T-cell (primary cell): ENCODE data around the gene PROX1. TPM values are rescaled to one million over a fixed set of nuclear protein-coding genes. Genes with fewer than 3 reads are reported as not detected.

Experiments used
- ATAC-seq, 4 experiments: fragments of 200-7000 bp in 3 of 4; fragments of 150-1000 bp in 1 of 4; cut with Tn5 transposase; replicated peaks in 1 of 4; 1 replicate in 3 of 4; 2 replicates in 1 of 4; pipeline ENCODE4 v1.10.0; 2021; ENCODE audit warnings: moderate library complexity in 3 of 4, mild to moderate bottlenecking in 2 of 4, moderate number of reproducible peaks in 1 of 4
- CTCF ChIA-PET, 2 donors: fragments of 300-600 bp; sonication (Branson Sonifier 250); formaldehyde crosslinking; loops; one replicate each; lab custom pipeline; 2022; ENCODE audit warnings: antibody characterized with exemption in 2 of 2; lab: Charles Lee
- POLR2A ChIA-PET, 2 donors: fragments of 300-600 bp; sonication (Branson Sonifier 250); formaldehyde crosslinking; loops; one replicate each; lab custom pipeline; 2022; ENCODE audit warnings: antibody characterized with exemption in 2 of 2; lab: Charles Lee
- DNase-seq, 35 experiments: peaks; one replicate each; pipeline versions ENCODE4 v3.0.0 to v3.0.0-alpha.2; 2013 to 2023
- H3K27ac ChIP-seq: one replicate; pipeline ENCODE4 v1.5.1; 2013; ENCODE audit warnings: low read length
- H3K27me3 ChIP-seq, 2 experiments: replicated peaks in 1 of 2; 1 replicate in 1 of 2; 2 replicates in 1 of 2; pipeline versions ENCODE4 v1.6.1 to v1.7.0; 2013; ENCODE audit warnings: low read length in 1 of 2, mixed read lengths in 1 of 2; ENCODE audit not compliant: control insufficient read depth in 2 of 2, insufficient read depth in 2 of 2; ENCODE audit errors: extremely low read depth in 1 of 2
- H3K36me3 ChIP-seq, 2 donors: 1 replicate in 1 of 2; 2 replicates in 1 of 2; pipeline versions ENCODE4 v1.6.1 to v1.7.0; 2013; ENCODE audit warnings: low read length in 1 of 2; ENCODE audit not compliant: control insufficient read depth in 2 of 2, insufficient read depth in 1 of 2; ENCODE audit errors: extremely low read depth in 1 of 2
- H3K4me1 ChIP-seq, 2 experiments: 1 replicate in 1 of 2; 2 replicates in 1 of 2; pipeline versions ENCODE4 v1.6.1 to v1.7.0; 2013; ENCODE audit warnings: low read length in 2 of 2, mixed read lengths in 1 of 2; ENCODE audit not compliant: insufficient read depth in 2 of 2, control insufficient read depth in 1 of 2; ENCODE audit errors: extremely low read depth in 1 of 2
- H3K4me3 ChIP-seq, 2 donors: 1 replicate in 1 of 2; 2 replicates in 1 of 2; pipeline versions ENCODE4 v1.5.1 to v1.7.0; 2013; ENCODE audit warnings: mild to moderate bottlenecking in 2 of 2, low read length in 1 of 2, moderate library complexity in 1 of 2; ENCODE audit not compliant: control insufficient read depth in 1 of 2; ENCODE audit errors: extremely low read depth in 1 of 2
- H3K9me3 ChIP-seq: 2 replicates; pipeline ENCODE4 v1.7.0; 2013
- H3K27ac Mint-ChIP-seq, 2 donors: one replicate each; pipeline ENCODE4 v1.8.0; 2020 to 2021; ENCODE audit warnings: mild to moderate bottlenecking in 2 of 2, mixed read lengths in 2 of 2
- H3K27me3 Mint-ChIP-seq, 2 donors: one replicate each; pipeline ENCODE4 v1.8.0; 2021 to 2022; ENCODE audit warnings: mixed read lengths in 2 of 2
- H3K36me3 Mint-ChIP-seq: one replicate; pipeline ENCODE4 v1.8.0; 2021; ENCODE audit warnings: mixed read lengths
- H3K4me1 Mint-ChIP-seq, 3 donors: one replicate each; pipeline ENCODE4 v1.8.0; 2020 to 2022; ENCODE audit warnings: mixed read lengths in 3 of 3, mild to moderate bottlenecking in 1 of 3
- H3K4me3 Mint-ChIP-seq, 3 donors: one replicate each; pipeline ENCODE4 v1.8.0; 2020 to 2022; ENCODE audit warnings: mild to moderate bottlenecking in 3 of 3, mixed read lengths in 3 of 3, moderate library complexity in 3 of 3
- H3K9me3 Mint-ChIP-seq, 3 donors: one replicate each; pipeline ENCODE4 v1.8.0; 2020 to 2022; ENCODE audit warnings: mixed read lengths in 3 of 3
- WGBS: methylation state at CpG from one replicate; pipeline ENCODE4 v1.1.5; 2013; ENCODE audit warnings: missing lambda C conversion rate; ENCODE audit not compliant: insufficient coverage; 5-methylcytosine and 5-hydroxymethylcytosine counted together
- total RNA-seq, 35 experiments: library from RNA in 6 of 35; stranded (reverse) in 6 of 35; fragments of 120-200 nt in 1 of 35; gene quantifications; one replicate each; pipeline versions ENCODE4 v1.2.1 to v1.2.4 and lab custom pipeline; 2013 to 2026

The PROX1 gene
- total RNA-seq, 5 donors from 2014 or later (not counting 1 experiment from before 2014, with no cell fraction given): 0.22 to 0.75 (median 0.29) TPM; not detected in 1

DNA sequence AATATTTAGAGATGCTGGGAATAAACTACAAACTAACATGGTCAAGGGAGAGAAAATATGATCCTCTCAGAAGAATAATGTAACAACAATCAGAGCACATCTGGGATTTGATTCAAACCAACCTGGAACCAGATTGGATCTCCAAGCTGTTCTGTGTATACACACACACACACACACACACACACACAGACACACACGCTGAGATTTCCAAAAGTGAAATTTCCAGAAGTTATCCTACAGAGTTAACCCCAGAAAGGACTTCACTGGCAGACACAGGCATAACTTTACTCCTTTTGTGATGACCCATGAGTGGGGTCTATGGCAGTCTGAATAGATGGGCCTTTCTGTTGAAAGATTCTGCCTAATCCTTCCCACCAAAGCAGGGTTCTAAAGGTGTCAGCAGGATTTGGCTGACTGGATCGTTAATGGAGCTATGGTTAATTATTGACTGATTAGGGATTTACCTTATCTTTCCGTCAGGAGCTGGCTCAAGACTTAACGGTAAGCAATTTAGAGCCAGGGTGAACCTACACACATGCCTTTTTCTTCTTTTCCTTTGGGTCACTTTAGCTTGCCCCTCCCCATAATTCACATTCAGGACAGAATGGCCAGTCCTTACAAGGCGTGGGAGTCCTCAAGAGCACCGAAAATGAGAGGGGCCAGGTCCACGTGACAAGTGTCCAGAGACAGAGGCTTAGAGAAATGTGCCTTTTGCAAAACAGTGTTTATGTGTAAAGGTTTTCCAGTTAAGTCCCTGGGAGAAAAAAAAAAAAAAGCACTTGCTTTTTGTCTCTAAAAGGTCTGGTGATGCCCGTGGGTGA is 10.9 kb upstream of the PROX1 start:
- Mint-ChIP-seq H3K4me3 (no peak overlapping the region), H3K4me1 (peaks cover 9 to 16% (median 11%) of the 10 kb centered on the region in 3 donors), H3K27ac (no peak overlapping the region), H3K36me3 (no peaks in the 10 kb centered on the region), H3K27me3 (peaks cover 52 to 54% of the 10 kb centered on the region in 2 donors), H3K9me3 (no peaks in the 10 kb centered on the region)
- Histone ChIP-seq H3K4me3 (no peak overlapping the region), H3K9me3 (no peaks in the 10 kb centered on the region), H3K36me3 (no peaks in the 10 kb centered on the region), H3K27me3 (peaks cover 19 to 34% of the 10 kb centered on the region in 2 experiments), H3K27ac (no peak overlapping the region), H3K4me1 (peaks cover 0 to 6% of the 10 kb centered on the region in 2 experiments)
- DNase-seq (no peak), ATAC-seq (no peak)
- ChIA-PET POLR2A (no interaction called here), CTCF (no interaction called here)
- 42% methylated on average over 3 of the region's 8 CpGs for WGBS

- Mint-ChIP-seq H3K4me1 (peaks cover 15 to 21% (median 15%) of the 10 kb centered on the region in 3 donors), H3K27ac (no peak overlapping the region), H3K36me3 (no peaks in the 10 kb centered on the region), H3K27me3 (peaks cover 56 to 57% of the 10 kb centered on the region in 2 donors), H3K4me3 (no peak overlapping the region), H3K9me3 (no peaks in the 10 kb centered on the region)
- no peak for ATAC-seq
- WGBS: 20% methylated on average over 3 of the region's 7 CpGs
- peaks cover 0 to 8% of the 10 kb centered on the region in 2 experiments for H3K4me1 ChIP-seq
- DNase-seq: no peak
- CTCF ChIA-PET: no interaction called here
- POLR2A ChIA-PET: no interaction called here
- H3K36me3 ChIP-seq: no peaks in the 10 kb centered on the region
- no peaks in the 10 kb centered on the region for H3K9me3 ChIP-seq
- H3K27ac ChIP-seq: no peak overlapping the region
- H3K4me3 ChIP-seq: no peak overlapping the region
- peaks cover 19 to 37% of the 10 kb centered on the region in 2 experiments for H3K27me3 ChIP-seq
Observed at GRCh38 chr1:213977486-213977842, 10.3 kb upstream of the PROX1 start.

GRCh38 chr1:213977909-213978308 is 9.9 kb upstream of the PROX1 start:
- no peak overlapping the region for H3K4me3 ChIP-seq
- Mint-ChIP-seq H3K27me3 (peaks cover 56 to 58% of the 10 kb centered on the region in 2 donors), H3K9me3 (no peaks in the 10 kb centered on the region), H3K36me3 (no peaks in the 10 kb centered on the region), H3K4me1 (peaks cover 15 to 21% (median 15%) of the 10 kb centered on the region in 3 donors), H3K4me3 (no peak overlapping the region), H3K27ac (no peak overlapping the region)
- WGBS: no CpG with 5 or more reads among the region's 3 CpGs
- peaks cover 0 to 9% of the 10 kb centered on the region in 2 experiments for H3K4me1 ChIP-seq
- ChIA-PET POLR2A (no interaction called here), CTCF (no interaction called here)
- no peak overlapping the region for H3K27ac ChIP-seq
- no peaks in the 10 kb centered on the region for H3K36me3 ChIP-seq
- H3K27me3 ChIP-seq: peaks cover 19 to 41% of the 10 kb centered on the region in 2 experiments
- ATAC-seq (no peak), DNase-seq (no peak)
- no peaks in the 10 kb centered on the region for H3K9me3 ChIP-seq

GRCh38 chr1:213979751-213980586 is 7.8 kb upstream of the PROX1 start:
- peaks cover 16 to 60% of the 10 kb centered on the region in 2 experiments for H3K27me3 ChIP-seq
- no peaks in the 10 kb centered on the region for H3K9me3 Mint-ChIP-seq
- peak overlapping the region in 1 of 3 donors; percentile 23 for H3K4me3 Mint-ChIP-seq

DNA sequence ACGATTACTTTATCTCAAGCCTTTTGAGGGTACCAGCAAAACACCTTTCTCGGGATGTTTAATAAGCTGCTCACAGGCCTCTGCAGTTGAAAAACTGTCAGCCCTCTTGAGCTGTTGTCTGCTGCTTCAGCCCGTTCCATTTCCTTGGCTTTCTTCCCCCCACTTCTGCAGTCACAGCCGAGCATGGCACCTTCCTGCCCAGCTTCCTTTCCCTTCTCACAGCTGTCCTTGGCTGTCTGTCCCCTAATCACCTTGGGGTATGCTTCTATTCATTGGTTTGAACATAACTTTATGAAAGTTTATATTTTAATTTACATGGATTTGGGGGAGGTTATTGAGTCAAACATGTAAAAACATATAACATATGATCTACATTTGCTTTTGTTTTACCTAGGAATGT is 6.9 kb upstream of the PROX1 start:
- DNase-seq (no peak), ATAC-seq (no peak)
- Mint-ChIP-seq H3K9me3 (peaks cover 0 to 2% (median 0%) of the 10 kb centered on the region in 3 donors), H3K4me1 (peaks cover 26 to 31% (median 31%) of the 10 kb centered on the region in 3 donors), H3K4me3 (peak overlapping the region in 1 of 3 donors; percentile 24), H3K27ac (no peak overlapping the region), H3K36me3 (no peaks in the 10 kb centered on the region), H3K27me3 (peaks cover 71 to 81% of the 10 kb centered on the region in 2 donors)
- Histone ChIP-seq H3K27ac (no peak overlapping the region), H3K27me3 (peaks cover 16 to 70% of the 10 kb centered on the region in 2 experiments), H3K36me3 (no peaks in the 10 kb centered on the region), H3K9me3 (no peaks in the 10 kb centered on the region), H3K4me3 (no peak overlapping the region), H3K4me1 (peaks cover 3 to 34% of the 10 kb centered on the region in 2 experiments)
- WGBS: 23% methylated on average over 3 of the region's 4 CpGs
- ChIA-PET CTCF (interaction anchor here (0.6 to 0.7 kb wide), 6 partner anchors 14 to 622 kb away, joined by 3 to 12 read pairs (median 6); partner anchors contain the start of gene CENPF (in 1 of the 2)), POLR2A (no interaction called here)

More at GRCh38 chr1:213979751-213980586, 7.8 kb upstream of the PROX1 start:
- no peak overlapping the region for H3K27ac ChIP-seq
- WGBS: 6% methylated on average over 37 of the region's 48 CpGs
- peaks cover 3 to 25% of the 10 kb centered on the region in 2 experiments for H3K4me1 ChIP-seq
- no peak overlapping the region for H3K4me3 ChIP-seq
- Mint-ChIP-seq H3K27me3 (peaks cover 73 to 77% of the 10 kb centered on the region in 2 donors), H3K4me1 (peaks cover 21 to 28% (median 26%) of the 10 kb centered on the region in 3 donors), H3K36me3 (no peaks in the 10 kb centered on the region), H3K27ac (no peak overlapping the region)
- ATAC-seq: peak in 1 of 4 experiments; percentile 13
- H3K9me3 ChIP-seq: no peaks in the 10 kb centered on the region
- DNase-seq: no peak
- H3K36me3 ChIP-seq: no peaks in the 10 kb centered on the region
- POLR2A ChIA-PET: no interaction called here
- CTCF ChIA-PET: interaction anchor here (0.6 kb wide), 5 partner anchors 15 to 623 kb away, joined by 3 to 12 read pairs (median 5); partner anchors contain the start of gene CENPF (in 1 of the 2)

DNA sequence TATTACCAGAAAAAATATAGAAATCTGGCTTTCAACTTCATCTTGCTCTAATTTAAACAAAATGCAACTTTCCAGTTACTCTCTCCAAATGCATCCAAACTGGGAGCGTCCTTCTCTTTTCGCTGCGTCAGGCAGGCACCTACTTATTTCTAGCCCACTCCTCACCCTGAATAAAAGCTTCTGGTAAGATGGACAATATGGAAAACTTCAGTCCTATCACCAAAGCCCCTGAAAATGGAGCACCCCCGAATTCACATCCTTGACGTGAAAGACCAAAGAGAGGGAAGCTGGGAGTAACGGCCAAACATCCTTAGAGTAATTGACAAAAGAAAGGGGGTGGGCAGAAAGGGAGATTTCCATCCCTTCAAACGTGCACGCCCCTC is 5.5 kb upstream of the PROX1 start:
- ChIA-PET POLR2A (no interaction called here), CTCF (interaction anchor here in 1 of 2 donors (0.6 kb wide), 1 partner anchor 311 kb away, joined by 3 read pairs; no protein-coding TSS in a partner anchor)
- peaks cover 0 to 6% (median 0%) of the 10 kb centered on the region in 3 donors for H3K9me3 Mint-ChIP-seq
- H3K27me3 Mint-ChIP-seq: peaks cover 78 to 87% of the 10 kb centered on the region in 2 donors
- H3K27ac Mint-ChIP-seq: peak overlapping the region in 1 of 2 donors; percentile 27
- Histone ChIP-seq H3K4me1 (peaks cover 3 to 42% of the 10 kb centered on the region in 2 experiments), H3K4me3 (no peak overlapping the region), H3K27me3 (peaks cover 19 to 75% of the 10 kb centered on the region in 2 experiments), H3K27ac (no peak overlapping the region), H3K36me3 (no peaks in the 10 kb centered on the region), H3K9me3 (no peaks in the 10 kb centered on the region)
- no peak for DNase-seq
- H3K4me3 Mint-ChIP-seq: peak overlapping the region in 2 of 3 donors; percentile 28 to 38
- no peak for ATAC-seq
- WGBS: 4% methylated on average over 4 of the region's 8 CpGs
- peaks cover 39 to 45% (median 45%) of the 10 kb centered on the region in 3 donors for H3K4me1 Mint-ChIP-seq
- no peaks in the 10 kb centered on the region for H3K36me3 Mint-ChIP-seq
